Fibroblast of lung (primary cell): ENCODE data around the gene HBS1L. TPM values are rescaled to one million over a fixed set of nuclear protein-coding genes. Genes with fewer than 3 reads are reported as not detected.

ENCODE experiments used
- DNase-seq, 2 donors: peaks; one replicate each; pipeline versions ENCODE4 v3.0.0 to v3.0.0-alpha.2; 2010; ENCODE audit warnings: low read depth in 2 of 2
- H2AFZ ChIP-seq: 2 replicates; pipeline ENCODE4 v1.5.1; 2012; ENCODE audit warnings: low read length, control low read depth, inconsistent platforms
- H3K27ac ChIP-seq: 2 replicates; pipeline ENCODE4 v1.5.1; 2011; ENCODE audit warnings: low read length, control low read depth; ENCODE audit not compliant: insufficient read depth
- H3K27me3 ChIP-seq: 2 replicates; pipeline ENCODE4 v1.5.1; 2011; ENCODE audit warnings: mild to moderate bottlenecking, low read length; ENCODE audit not compliant: control insufficient read depth, insufficient read depth
- H3K36me3 ChIP-seq: 2 replicates; pipeline ENCODE4 v1.5.1; 2011; ENCODE audit warnings: low read length; ENCODE audit not compliant: control insufficient read depth, insufficient read depth
- H3K4me1 ChIP-seq: 2 replicates; pipeline ENCODE4 v1.5.1; 2011; ENCODE audit warnings: low read length; ENCODE audit not compliant: control insufficient read depth, insufficient read depth; ENCODE audit errors: extremely low read depth
- H3K4me2 ChIP-seq: 2 replicates; pipeline ENCODE4 v1.5.1; 2011; ENCODE audit warnings: low read length, control low read depth; ENCODE audit not compliant: insufficient read depth; ENCODE audit errors: extremely low read depth
- H3K4me3 ChIP-seq, 4 experiments: fragments of 200-600 bp in 1 of 4; sonication (generic) in 1 of 4; replicated peaks in 1 of 4; 2 replicates each; pipeline ENCODE4 v1.5.1; 2011 to 2016; ENCODE audit warnings: low read length in 4 of 4, low read depth in 3 of 4, mild to moderate bottlenecking in 3 of 4, control low read depth in 2 of 4, inconsistent platforms in 1 of 4, mixed read lengths in 1 of 4; ENCODE audit not compliant: insufficient read depth in 1 of 4; ENCODE audit errors: control extremely low read depth in 1 of 4
- H3K79me2 ChIP-seq: 2 replicates; pipeline ENCODE4 v1.5.1; 2012; ENCODE audit warnings: mild to moderate bottlenecking, low read length, inconsistent platforms; ENCODE audit not compliant: control insufficient read depth, insufficient read depth
- H3K9ac ChIP-seq: 2 replicates; pipeline ENCODE4 v1.5.1; 2011; ENCODE audit warnings: mild to moderate bottlenecking, low read length, control low read depth; ENCODE audit not compliant: insufficient read depth
- H3K9me3 ChIP-seq: 2 replicates; pipeline ENCODE4 v1.5.1; 2012; ENCODE audit warnings: low read depth, low read length; ENCODE audit not compliant: control insufficient read depth, insufficient read depth
- H4K20me1 ChIP-seq: 2 replicates; pipeline ENCODE4 v1.5.1; 2011; ENCODE audit warnings: low read length; ENCODE audit not compliant: control insufficient read depth, insufficient read depth; ENCODE audit errors: extremely low read depth
- CTCF ChIP-seq, 2 donors: IDR thresholded peaks in 1 of 2; conservative IDR thresholded peaks in 1 of 2; 1 replicate in 1 of 2; 2 replicates in 1 of 2; pipeline ENCODE4 v1.5.1; 2011 to 2012; ENCODE audit warnings: low read length in 2 of 2, control low read depth in 1 of 2, inconsistent platforms in 1 of 2, low read depth in 1 of 2, mild to moderate bottlenecking in 1 of 2
- EZH2 ChIP-seq: IDR thresholded peaks from 2 replicates; pipeline ENCODE4 v1.5.1; 2012; ENCODE audit warnings: low read length, control low read depth, mild to moderate bottlenecking; ENCODE audit errors: missing control alignments
- polyA plus RNA-seq, 2 donors: library from polyadenylated mRNA; depleted of rRNA in 1 of 2; stranded (reverse) in 1 of 2; unstranded in 1 of 2; fragments of >200 nt; gene quantifications; 2 replicates each; pipeline ENCODE4 v1.2.1, GENCODE V29; 2011 to 2012; ENCODE audit warnings: missing spikeins in 1 of 2
- total RNA-seq: library from RNA; depleted of rRNA; stranded (reverse); fragments of >200 nt; gene quantifications from 2 replicates; pipeline ENCODE4 v1.2.1, GENCODE V29; 2014

The HBS1L gene
- total and polyA plus RNA-seq, 2 donors (not counting 1 experiment from before 2014, with no cell fraction given) = 106 to 118 TPM

GRCh38 chr6:134964451-134965203, 90.0 kb downstream of the HBS1L start:
- no peak overlapping the region for H2AFZ ChIP-seq
- no peak overlapping the region for H3K4me2 ChIP-seq
- H3K9ac ChIP-seq = no peak overlapping the region
- H3K9me3 ChIP-seq = no peaks in the 10 kb centered on the region
- no peaks in the 10 kb centered on the region for H4K20me1 ChIP-seq
- no peak overlapping the region for H3K4me3 ChIP-seq
- TF ChIP-seq CTCF (conservative IDR thresholded peaks at IDR 0.05 in 1 of 2, IDR thresholded peaks at IDR 0.05 in 1 of 2; ENCODE audit: low read depth in 1 of 2, low read length in 2 of 2) (no peak), EZH2 (no peak)
- H3K27me3 ChIP-seq = no peaks in the 10 kb centered on the region
- peak in 1 of 2 donors; percentile 10 for DNase-seq
- no peaks in the 10 kb centered on the region for H3K4me1 ChIP-seq
- no peaks in the 10 kb centered on the region for H3K79me2 ChIP-seq
- no peak overlapping the region for H3K27ac ChIP-seq
- H3K36me3 ChIP-seq = no peaks in the 10 kb centered on the region

GRCh38 chr6:134962421-134962820, 92.2 kb downstream of the HBS1L start:
- H3K4me1 ChIP-seq = no peaks in the 10 kb centered on the region
- H3K9me3 ChIP-seq = no peaks in the 10 kb centered on the region
- H3K27me3 ChIP-seq = no peaks in the 10 kb centered on the region
- TF ChIP-seq CTCF (conservative IDR thresholded peaks at IDR 0.05 in 1 of 2, IDR thresholded peaks at IDR 0.05 in 1 of 2; ENCODE audit: low read depth in 1 of 2, low read length in 2 of 2) = no peak
- TF ChIP-seq EZH2 = no peak
- no peak overlapping the region for H3K27ac ChIP-seq
- H3K36me3 ChIP-seq = no peaks in the 10 kb centered on the region
- no peak for DNase-seq
- H3K79me2 ChIP-seq = no peaks in the 10 kb centered on the region
- H3K4me2 ChIP-seq = no peak overlapping the region
- no peaks in the 10 kb centered on the region for H4K20me1 ChIP-seq
- no peak overlapping the region for H2AFZ ChIP-seq
- H3K4me3 ChIP-seq = no peak overlapping the region
- H3K9ac ChIP-seq = no peak overlapping the region

- Histone ChIP-seq H3K27ac (no peak overlapping the region), H3K36me3 (no peaks in the 10 kb centered on the region), H3K79me2 (no peaks in the 10 kb centered on the region), H4K20me1 (no peaks in the 10 kb centered on the region), H3K4me1 (no peaks in the 10 kb centered on the region), H3K4me2 (no peak overlapping the region), H3K9ac (no peak overlapping the region), H2AFZ (no peak overlapping the region), H3K4me3 (no peak overlapping the region), H3K9me3 (no peaks in the 10 kb centered on the region), H3K27me3 (no peaks in the 10 kb centered on the region)
- no peak for TF ChIP-seq EZH2
- no peak for TF ChIP-seq CTCF (conservative IDR thresholded peaks at IDR 0.05 in 1 of 2, IDR thresholded peaks at IDR 0.05 in 1 of 2; ENCODE audit: low read depth in 1 of 2, low read length in 2 of 2)
- no peak for DNase-seq
Measured at GRCh38 chr6:134961366-134961765, 93.3 kb downstream of the HBS1L start.
